GM23338 (cell line): ENCODE results near the gene METTL24. TPM values are rescaled to one million over a fixed set of nuclear protein-coding genes. Genes with fewer than 3 reads are reported as not detected.

Source experiments
- ATAC-seq: fragments of 200-7000 bp; cut with Tn5 transposase; 3 replicates; pipeline ENCODE4 v1.9.1; 2020
- DNase-seq: peaks from one replicate; pipeline ENCODE4 v3.0.0-alpha.2; 2015; ENCODE audit warnings: low spot score
- H2AFZ ChIP-seq: fragments of 200-600 bp; sonication (generic); 2 replicates; pipeline ENCODE4 v1.8.0; 2016; ENCODE audit warnings: antibody characterized with exemption, mild to moderate bottlenecking, moderate library complexity
- H3F3A ChIP-seq: fragments of 200-600 bp; sonication (generic); replicated peaks from 2 replicates; pipeline ENCODE4 v1.8.0; 2017; ENCODE audit warnings: antibody characterized with exemption, mixed run types, low read depth
- H3K27ac ChIP-seq: fragments of 200-600 bp; sonication (generic); 2 replicates; pipeline ENCODE4 v1.6.1; 2016; ENCODE audit warnings: low read depth
- H3K27me3 ChIP-seq: fragments of 200-600 bp; sonication (generic); 2 replicates; pipeline ENCODE4 v1.8.0; 2016; ENCODE audit warnings: mild to moderate bottlenecking, mixed run types, moderate library complexity; ENCODE audit not compliant: insufficient read depth
- H3K36me3 ChIP-seq: fragments of 200-600 bp; sonication (generic); 2 replicates; pipeline ENCODE4 v1.8.0; 2016; ENCODE audit warnings: mild to moderate bottlenecking; ENCODE audit not compliant: insufficient read depth
- H3K4me1 ChIP-seq: fragments of 200-600 bp; sonication (generic); 2 replicates; pipeline ENCODE4 v1.8.0; 2016; ENCODE audit warnings: mild to moderate bottlenecking, moderate library complexity; ENCODE audit not compliant: insufficient read depth
- H3K4me2 ChIP-seq: fragments of 200-600 bp; sonication (generic); 2 replicates; pipeline ENCODE4 v1.7.1; 2017; ENCODE audit warnings: mixed run types
- H3K4me3 ChIP-seq: fragments of 200-600 bp; sonication (generic); 2 replicates; pipeline ENCODE4 v1.6.1; 2016; ENCODE audit warnings: mixed run types
- H3K79me2 ChIP-seq: fragments of 200-600 bp; sonication (generic); replicated peaks from 2 replicates; pipeline ENCODE4 v1.8.0; 2017; ENCODE audit warnings: mild to moderate bottlenecking; ENCODE audit not compliant: insufficient read depth
- H3K9me2 ChIP-seq: fragments of 200-600 bp; sonication (generic); 2 replicates; pipeline ENCODE4 v1.8.0; 2017; ENCODE audit not compliant: insufficient read depth
- H4K20me1 ChIP-seq: fragments of 200-600 bp; sonication (generic); replicated peaks from 2 replicates; pipeline ENCODE4 v1.8.0; 2017; ENCODE audit warnings: mild to moderate bottlenecking; ENCODE audit not compliant: insufficient read depth
- H3K27ac Mint-ChIP-seq: 2 replicates; pipeline ENCODE4 v1.8.0; 2020; ENCODE audit warnings: inconsistent platforms, mild to moderate bottlenecking, moderate library complexity, mixed read lengths
- H3K27me3 Mint-ChIP-seq: 3 replicates; pipeline ENCODE4 v1.8.0; 2022; ENCODE audit warnings: low read depth, mild to moderate bottlenecking, moderate library complexity, mixed read lengths, inconsistent platforms; ENCODE audit not compliant: insufficient read depth, poor library complexity
- H3K36me3 Mint-ChIP-seq: 3 replicates; pipeline ENCODE4 v1.8.0; 2021; ENCODE audit warnings: low read depth, mild to moderate bottlenecking, inconsistent platforms, moderate library complexity, mixed read lengths
- H3K4me1 Mint-ChIP-seq: 3 replicates; pipeline ENCODE4 v1.8.0; 2020; ENCODE audit warnings: mild to moderate bottlenecking, inconsistent platforms, mixed read lengths
- H3K4me3 Mint-ChIP-seq: 3 replicates; pipeline ENCODE4 v1.8.0; 2021; ENCODE audit warnings: moderate library complexity, mild to moderate bottlenecking, inconsistent platforms, mixed read lengths
- H3K9me3 Mint-ChIP-seq: 3 replicates; pipeline ENCODE4 v1.8.0; 2020; ENCODE audit warnings: moderate library complexity, mild to moderate bottlenecking, inconsistent platforms, mixed read lengths
- JUNB ChIP-seq: IDR thresholded peaks from one replicate; pipeline ENCODE4 v1.6.1; 2016; ENCODE audit warnings: antibody characterized with exemption; ENCODE audit not compliant: unreplicated experiment
- POLR2AphosphoS5 ChIP-seq: IDR thresholded peaks from 2 replicates; pipeline ENCODE4 v1.6.1; 2016; ENCODE audit warnings: antibody characterized with exemption, low read depth
- STAT1 ChIP-seq: IDR thresholded peaks from one replicate; pipeline ENCODE4 v1.6.1; 2016; ENCODE audit warnings: antibody characterized with exemption; ENCODE audit not compliant: unreplicated experiment
- ZNF114 ChIP-seq: fragments of 250-450 bp; sonication (Bioruptor Pico); IDR thresholded peaks from 2 replicates; pipeline ENCODE4 v1.5.0; 2020; ENCODE audit warnings: mild to moderate bottlenecking, moderate library complexity
- ZNF331 ChIP-seq: fragments of 250-450 bp; sonication (Bioruptor Pico); IDR thresholded peaks from 2 replicates; pipeline ENCODE4 v1.5.0; 2020; ENCODE audit warnings: low read depth, mild to moderate bottlenecking, moderate library complexity
- polyA plus RNA-seq: library from polyadenylated mRNA; unstranded; fragments of >200 nt; fragmentation: Nextera tagmentation; extraction: Ambion mirVana; gene quantifications from 2 replicates; pipeline ENCODE4 v1.2.1, GENCODE V29; 2016
- total RNA-seq: library from RNA; depleted of rRNA; stranded (reverse); fragments of >200 nt; shearing (Covaris generic); gene quantifications from 2 replicates; pipeline ENCODE4 v1.2.3, GENCODE V29; 2014
- TF ChIP-seq, protein P1 (sequence below), 2 experiments: fragments of 200-600 bp in 1 of 2; sonication (generic) in 1 of 2; conservative IDR thresholded peaks; 2 replicates each; pipeline versions ENCODE4 v1.5.1 to v1.6.1; 2016 to 2017; ENCODE audit warnings: antibody characterized with exemption in 2 of 2, low read depth in 2 of 2, mild to moderate bottlenecking in 2 of 2, moderate library complexity in 1 of 2
- TF ChIP-seq, protein P2 (sequence below): IDR thresholded peaks from 2 replicates; pipeline ENCODE4 v1.6.1; 2016; ENCODE audit warnings: antibody characterized with exemption
- TF ChIP-seq, protein P3 (sequence below): IDR thresholded peaks from one replicate; pipeline ENCODE4 v1.6.1; 2018; ENCODE audit warnings: antibody characterized with exemption; ENCODE audit not compliant: unreplicated experiment

METTL24 gene
- total and polyA plus RNA-seq, 2 experiments from 2014 or later, result 0.35 TPM; not detected in 1

DNA sequence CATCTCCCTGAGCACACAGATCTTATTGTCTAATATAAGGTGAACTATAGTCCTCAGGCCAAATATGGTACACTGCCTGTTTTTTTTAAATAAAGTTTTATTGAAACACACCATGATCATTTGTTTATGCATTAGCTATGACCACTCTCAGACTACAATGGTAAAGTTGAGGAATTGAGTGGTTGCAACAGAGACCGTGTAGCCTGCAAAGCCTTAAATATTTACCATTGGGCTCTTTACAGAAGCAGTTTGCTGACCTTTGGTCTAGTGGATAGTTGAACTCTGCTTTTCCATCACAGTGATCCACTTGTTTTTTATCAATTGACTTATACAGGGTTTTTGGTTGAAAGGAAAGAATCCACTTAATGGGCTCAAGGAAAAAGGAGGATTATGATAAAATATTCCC lies 27.3 kb upstream of the METTL24 start (continued):
- TF ChIP-seq, protein P1, sequence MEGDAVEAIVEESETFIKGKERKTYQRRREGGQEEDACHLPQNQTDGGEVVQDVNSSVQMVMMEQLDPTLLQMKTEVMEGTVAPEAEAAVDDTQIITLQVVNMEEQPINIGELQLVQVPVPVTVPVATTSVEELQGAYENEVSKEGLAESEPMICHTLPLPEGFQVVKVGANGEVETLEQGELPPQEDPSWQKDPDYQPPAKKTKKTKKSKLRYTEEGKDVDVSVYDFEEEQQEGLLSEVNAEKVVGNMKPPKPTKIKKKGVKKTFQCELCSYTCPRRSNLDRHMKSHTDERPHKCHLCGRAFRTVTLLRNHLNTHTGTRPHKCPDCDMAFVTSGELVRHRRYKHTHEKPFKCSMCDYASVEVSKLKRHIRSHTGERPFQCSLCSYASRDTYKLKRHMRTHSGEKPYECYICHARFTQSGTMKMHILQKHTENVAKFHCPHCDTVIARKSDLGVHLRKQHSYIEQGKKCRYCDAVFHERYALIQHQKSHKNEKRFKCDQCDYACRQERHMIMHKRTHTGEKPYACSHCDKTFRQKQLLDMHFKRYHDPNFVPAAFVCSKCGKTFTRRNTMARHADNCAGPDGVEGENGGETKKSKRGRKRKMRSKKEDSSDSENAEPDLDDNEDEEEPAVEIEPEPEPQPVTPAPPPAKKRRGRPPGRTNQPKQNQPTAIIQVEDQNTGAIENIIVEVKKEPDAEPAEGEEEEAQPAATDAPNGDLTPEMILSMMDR (conservative IDR thresholded peaks at IDR 0.05; ENCODE audit: low read depth in 2 of 2), result no peak
- TF ChIP-seq, protein P2, sequence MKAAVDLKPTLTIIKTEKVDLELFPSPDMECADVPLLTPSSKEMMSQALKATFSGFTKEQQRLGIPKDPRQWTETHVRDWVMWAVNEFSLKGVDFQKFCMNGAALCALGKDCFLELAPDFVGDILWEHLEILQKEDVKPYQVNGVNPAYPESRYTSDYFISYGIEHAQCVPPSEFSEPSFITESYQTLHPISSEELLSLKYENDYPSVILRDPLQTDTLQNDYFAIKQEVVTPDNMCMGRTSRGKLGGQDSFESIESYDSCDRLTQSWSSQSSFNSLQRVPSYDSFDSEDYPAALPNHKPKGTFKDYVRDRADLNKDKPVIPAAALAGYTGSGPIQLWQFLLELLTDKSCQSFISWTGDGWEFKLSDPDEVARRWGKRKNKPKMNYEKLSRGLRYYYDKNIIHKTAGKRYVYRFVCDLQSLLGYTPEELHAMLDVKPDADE, result no peak
- no peak for TF ChIP-seq STAT1
- TF ChIP-seq, protein P3, sequence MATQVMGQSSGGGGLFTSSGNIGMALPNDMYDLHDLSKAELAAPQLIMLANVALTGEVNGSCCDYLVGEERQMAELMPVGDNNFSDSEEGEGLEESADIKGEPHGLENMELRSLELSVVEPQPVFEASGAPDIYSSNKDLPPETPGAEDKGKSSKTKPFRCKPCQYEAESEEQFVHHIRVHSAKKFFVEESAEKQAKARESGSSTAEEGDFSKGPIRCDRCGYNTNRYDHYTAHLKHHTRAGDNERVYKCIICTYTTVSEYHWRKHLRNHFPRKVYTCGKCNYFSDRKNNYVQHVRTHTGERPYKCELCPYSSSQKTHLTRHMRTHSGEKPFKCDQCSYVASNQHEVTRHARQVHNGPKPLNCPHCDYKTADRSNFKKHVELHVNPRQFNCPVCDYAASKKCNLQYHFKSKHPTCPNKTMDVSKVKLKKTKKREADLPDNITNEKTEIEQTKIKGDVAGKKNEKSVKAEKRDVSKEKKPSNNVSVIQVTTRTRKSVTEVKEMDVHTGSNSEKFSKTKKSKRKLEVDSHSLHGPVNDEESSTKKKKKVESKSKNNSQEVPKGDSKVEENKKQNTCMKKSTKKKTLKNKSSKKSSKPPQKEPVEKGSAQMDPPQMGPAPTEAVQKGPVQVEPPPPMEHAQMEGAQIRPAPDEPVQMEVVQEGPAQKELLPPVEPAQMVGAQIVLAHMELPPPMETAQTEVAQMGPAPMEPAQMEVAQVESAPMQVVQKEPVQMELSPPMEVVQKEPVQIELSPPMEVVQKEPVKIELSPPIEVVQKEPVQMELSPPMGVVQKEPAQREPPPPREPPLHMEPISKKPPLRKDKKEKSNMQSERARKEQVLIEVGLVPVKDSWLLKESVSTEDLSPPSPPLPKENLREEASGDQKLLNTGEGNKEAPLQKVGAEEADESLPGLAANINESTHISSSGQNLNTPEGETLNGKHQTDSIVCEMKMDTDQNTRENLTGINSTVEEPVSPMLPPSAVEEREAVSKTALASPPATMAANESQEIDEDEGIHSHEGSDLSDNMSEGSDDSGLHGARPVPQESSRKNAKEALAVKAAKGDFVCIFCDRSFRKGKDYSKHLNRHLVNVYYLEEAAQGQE, result no peak

DNA sequence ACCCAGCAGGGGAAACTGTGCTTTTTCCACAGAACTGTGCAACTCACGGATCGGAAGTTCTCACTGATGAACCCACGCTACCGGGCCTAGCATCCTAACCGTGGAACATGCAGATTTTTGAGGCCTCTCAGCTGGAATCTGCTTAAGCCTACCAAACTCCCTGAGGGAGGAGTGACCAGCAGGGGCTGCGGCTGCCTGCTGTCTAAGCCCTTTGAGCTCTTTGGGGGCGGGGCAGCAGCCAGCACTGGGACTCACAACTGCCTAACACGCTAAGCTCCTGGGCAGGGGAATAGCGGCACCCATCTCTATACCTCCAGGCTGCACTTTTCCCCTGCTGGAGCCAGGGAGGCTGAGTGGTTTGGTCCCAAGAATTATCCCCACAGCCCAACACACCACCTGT lies 20.4 kb upstream of the METTL24 start:
- no peaks in the 10 kb centered on the region for H3F3A ChIP-seq
- Mint-ChIP-seq H3K9me3 (peaks cover 4% of the 10 kb centered on the region; the same call in 1 of the 3 replicates), H3K27me3 (peaks cover 2% of the 10 kb centered on the region), H3K4me3 (no peak overlapping the region), H3K36me3 (no peaks in the 10 kb centered on the region), H3K4me1 (peaks cover 11% of the 10 kb centered on the region), H3K27ac (no peak overlapping the region)
- no peak overlapping the region for H3K4me2 ChIP-seq
- no peak overlapping the region for H3K4me3 ChIP-seq
- no peaks in the 10 kb centered on the region for H3K79me2 ChIP-seq
- H3K27ac ChIP-seq, result no peak overlapping the region
- ATAC-seq (peak; percentile 88), DNase-seq (peak; percentile 55)
- H3K4me1 ChIP-seq, result peaks cover 6% of the 10 kb centered on the region
- H3K27me3 ChIP-seq, result no peaks in the 10 kb centered on the region
- no peaks in the 10 kb centered on the region; the same call in none of the 2 replicates for H3K9me2 ChIP-seq
- H2AFZ ChIP-seq, result peak overlapping the region; percentile 83; the same call in 1 of the 2 replicates
- no peaks in the 10 kb centered on the region for H3K36me3 ChIP-seq
- H4K20me1 ChIP-seq, result no peaks in the 10 kb centered on the region
- TF ChIP-seq ZNF331 (CRISPR knock-in tag) (no peak), JUNB (no peak), ZNF114 (CRISPR knock-in tag) (no peak), POLR2AphosphoS5 (no peak)
- TF ChIP-seq, protein P1 (conservative IDR thresholded peaks at IDR 0.05; ENCODE audit: low read depth in 2 of 2), result 0 out of 4 replicates have a peak, but pooled peaks have one; percentile 7 to 10
- TF ChIP-seq, protein P2, result no peak
